Glutamatergic neuron (in vitro differentiated cells): ENCODE results near the gene PRKCE. TPM values are rescaled to one million over a fixed set of nuclear protein-coding genes. Genes with fewer than 3 reads are reported as not detected.
A peak's percentile ranks its signal among the peaks of the same experiment; 100 is the strongest.

ENCODE experiments used
- DNase-seq: peaks from one replicate; pipeline ENCODE4 v3.0.0; 2022
- H3K27ac Mint-ChIP-seq: one replicate; pipeline ENCODE4 v1.8.0; 2020; ENCODE audit warnings: mild to moderate bottlenecking, mixed read lengths, inconsistent platforms; ENCODE audit not compliant: unreplicated experiment
- H3K27me3 Mint-ChIP-seq: one replicate; pipeline ENCODE4 v1.8.0; 2020; ENCODE audit warnings: mild to moderate bottlenecking, moderate library complexity, mixed read lengths, inconsistent platforms; ENCODE audit not compliant: unreplicated experiment
- H3K36me3 Mint-ChIP-seq: one replicate; pipeline ENCODE4 v1.8.0; 2020; ENCODE audit warnings: mild to moderate bottlenecking, mixed read lengths, inconsistent platforms; ENCODE audit not compliant: unreplicated experiment
- H3K4me1 Mint-ChIP-seq: one replicate; pipeline ENCODE4 v1.8.0; 2020; ENCODE audit warnings: mild to moderate bottlenecking, low read depth, mixed read lengths, inconsistent platforms; ENCODE audit not compliant: unreplicated experiment
- H3K4me3 Mint-ChIP-seq: one replicate; pipeline ENCODE4 v1.8.0; 2020; ENCODE audit warnings: mild to moderate bottlenecking, mixed read lengths, inconsistent platforms; ENCODE audit not compliant: unreplicated experiment
- H3K9me3 Mint-ChIP-seq: one replicate; pipeline ENCODE4 v1.8.0; 2020; ENCODE audit warnings: mild to moderate bottlenecking, moderate library complexity, mixed read lengths, inconsistent platforms; ENCODE audit not compliant: unreplicated experiment
- CTCF ChIP-seq: fragments of 200-600 bp; sonication (generic); IDR thresholded peaks from one replicate; pipeline ENCODE4 v1.5.0; 2021; ENCODE audit not compliant: partially characterized antibody, unreplicated experiment
- total RNA-seq: library from RNA; stranded (reverse); fragmentation: NEBNext Ultra II Directional; extraction: Animal tissue kit (Norgen Biotek cat#: 25700); gene quantifications from one replicate; pipeline ENCODE4 v1.2.1, GENCODE V29; 2021; ENCODE audit not compliant: unreplicated experiment

Gene PRKCE
- total RNA-seq, 1 donor from 2014 or later, result 74.8 TPM

- peaks cover 6% of the 10 kb centered on the region for H3K27me3 Mint-ChIP-seq
- peaks cover 39% of the 10 kb centered on the region for H3K4me1 Mint-ChIP-seq
- peaks cover 10% of the 10 kb centered on the region for H3K36me3 Mint-ChIP-seq
- no peak for DNase-seq
- no peak overlapping the region for H3K27ac Mint-ChIP-seq
- peaks cover 9% of the 10 kb centered on the region for H3K9me3 Mint-ChIP-seq
- no peak for TF ChIP-seq CTCF
- no peak overlapping the region for H3K4me3 Mint-ChIP-seq
Measured at GRCh38 chr2:45804987-45805755, 153.7 kb downstream of the PRKCE start.

- H3K4me1 Mint-ChIP-seq, result peaks cover 30% of the 10 kb centered on the region
- peaks cover 10% of the 10 kb centered on the region for H3K36me3 Mint-ChIP-seq
- H3K27ac Mint-ChIP-seq, result no peak overlapping the region
- H3K4me3 Mint-ChIP-seq, result no peak overlapping the region
- DNase-seq, result no peak
- peaks cover 8% of the 10 kb centered on the region for H3K9me3 Mint-ChIP-seq
- peaks cover 6% of the 10 kb centered on the region for H3K27me3 Mint-ChIP-seq
- no peak for TF ChIP-seq CTCF
Measured at GRCh38 chr2:45806563-45807358, 155.3 kb downstream of the PRKCE start.

- Mint-ChIP-seq H3K4me1 (peaks cover 31% of the 10 kb centered on the region), H3K27me3 (peaks cover 8% of the 10 kb centered on the region), H3K9me3 (peaks cover 14% of the 10 kb centered on the region), H3K27ac (no peak overlapping the region), H3K36me3 (peaks cover 10% of the 10 kb centered on the region), H3K4me3 (no peak overlapping the region)
- no peak for TF ChIP-seq CTCF
- no peak for DNase-seq
Measured at GRCh38 chr2:45808294-45808800, 156.9 kb downstream of the PRKCE start.

- Mint-ChIP-seq H3K4me3 (no peak overlapping the region), H3K9me3 (peaks cover 15% of the 10 kb centered on the region), H3K36me3 (peaks cover 10% of the 10 kb centered on the region), H3K4me1 (peaks cover 33% of the 10 kb centered on the region), H3K27ac (no peak overlapping the region), H3K27me3 (peaks cover 8% of the 10 kb centered on the region)
- no peak for DNase-seq
- no peak for TF ChIP-seq CTCF
Measured at GRCh38 chr2:45809205-45809604, 157.7 kb downstream of the PRKCE start.

GRCh38 chr2:45812011-45812500, 160.6 kb downstream of the PRKCE start:
- no peak for DNase-seq
- peaks cover 14% of the 10 kb centered on the region for H3K9me3 Mint-ChIP-seq
- no peak overlapping the region for H3K4me3 Mint-ChIP-seq
- H3K27me3 Mint-ChIP-seq, result peaks cover 6% of the 10 kb centered on the region
- H3K27ac Mint-ChIP-seq, result peak overlapping the region; percentile 97
- peaks cover 41% of the 10 kb centered on the region for H3K4me1 Mint-ChIP-seq
- peaks cover 5% of the 10 kb centered on the region for H3K36me3 Mint-ChIP-seq
- TF ChIP-seq CTCF, result no peak
